Smooth muscle cell (in vitro differentiated cells): ENCODE measurements around the gene ANXA8. TPM values are rescaled to one million over a fixed set of nuclear protein-coding genes. Genes with fewer than 3 reads are reported as not detected.
A peak's percentile ranks its signal among the peaks of the same experiment; 100 is the strongest.
"Not testable (repeated sequence)": the region's sequence is repeated elsewhere in the genome, so short reads cannot be mapped to it uniquely, and the experiment has no call there.

ENCODE experiments used
- DNase-seq: peaks from one replicate; lab custom pipeline; 2025; ENCODE audit not compliant: unreplicated experiment; lab: John Stamatoyannopoulos, UW
- H2AFZ ChIP-seq: fragments of 200-600 bp; sonication (generic); 2 replicates; pipeline ENCODE4 v1.6.0; 2016; ENCODE audit warnings: antibody characterized with exemption, low read depth, mild to moderate bottlenecking
- H3F3A ChIP-seq: fragments of 200-600 bp; sonication (generic); 2 replicates; pipeline ENCODE4 v1.6.0; 2017; ENCODE audit warnings: antibody characterized with exemption, low read depth
- H3K27ac ChIP-seq: fragments of 200-600 bp; sonication (generic); 2 replicates; pipeline ENCODE4 v1.5.1; 2016; ENCODE audit warnings: low read depth, mild to moderate bottlenecking
- H3K27me3 ChIP-seq: fragments of 200-600 bp; sonication (generic); 2 replicates; pipeline ENCODE4 v1.6.1; 2016; ENCODE audit warnings: low read depth, mild to moderate bottlenecking
- H3K36me3 ChIP-seq: fragments of 200-600 bp; sonication (generic); 2 replicates; pipeline ENCODE4 v1.5.1; 2016; ENCODE audit warnings: low read depth
- H3K4me1 ChIP-seq: fragments of 200-600 bp; sonication (generic); 2 replicates; pipeline ENCODE4 v1.5.1; 2016; ENCODE audit warnings: low read depth
- H3K4me2 ChIP-seq: fragments of 200-600 bp; sonication (generic); 2 replicates; pipeline ENCODE4 v1.6.0; 2016; ENCODE audit warnings: mild to moderate bottlenecking
- H3K4me3 ChIP-seq: fragments of 200-600 bp; sonication (generic); 2 replicates; pipeline ENCODE4 v1.5.1; 2016; ENCODE audit warnings: mild to moderate bottlenecking
- H3K79me2 ChIP-seq: fragments of 200-600 bp; sonication (generic); 2 replicates; pipeline ENCODE4 v1.6.0; 2016; ENCODE audit warnings: low read depth, mild to moderate bottlenecking
- H3K9ac ChIP-seq: fragments of 200-600 bp; sonication (generic); 2 replicates; pipeline ENCODE4 v1.6.0; 2016; ENCODE audit warnings: low read depth
- H3K9me3 ChIP-seq: fragments of 200-600 bp; sonication (generic); replicated peaks from 2 replicates; pipeline ENCODE4 v1.5.1; 2016; ENCODE audit warnings: low read depth
- H4K20me1 ChIP-seq: fragments of 200-600 bp; sonication (generic); 2 replicates; pipeline ENCODE4 v1.6.0; 2016; ENCODE audit warnings: low read depth
- WGBS: methylation state at CpG from one replicate; pipeline ENCODE4 v1.1.7; 2016; ENCODE audit warnings: low lambda C conversion rate; 5-methylcytosine and 5-hydroxymethylcytosine counted together
- polyA plus RNA-seq: library from polyadenylated mRNA; unstranded; fragments of >200 nt; fragmentation: Nextera tagmentation; extraction: Ambion mirVana; gene quantifications from 2 replicates; pipeline ENCODE4 v1.2.1, GENCODE V29; 2016
- total RNA-seq: library from RNA; depleted of rRNA; stranded (reverse); fragments of >200 nt; gene quantifications from 2 replicates; pipeline ENCODE4 v1.2.3, GENCODE V29; 2014
- TF ChIP-seq, protein P1 (sequence below): fragments of 200-600 bp; sonication (generic); IDR thresholded peaks from 2 replicates; pipeline ENCODE4 v1.5.1; 2017; ENCODE audit warnings: borderline replicate concordance, mild to moderate bottlenecking, antibody characterized with exemption; ENCODE audit not compliant: insufficient read depth, poor library complexity, severe bottlenecking

The ANXA8 gene
- total and polyA plus RNA-seq, 2 experiments from 2014 or later = 17.1 to 55.1 TPM

DNA sequence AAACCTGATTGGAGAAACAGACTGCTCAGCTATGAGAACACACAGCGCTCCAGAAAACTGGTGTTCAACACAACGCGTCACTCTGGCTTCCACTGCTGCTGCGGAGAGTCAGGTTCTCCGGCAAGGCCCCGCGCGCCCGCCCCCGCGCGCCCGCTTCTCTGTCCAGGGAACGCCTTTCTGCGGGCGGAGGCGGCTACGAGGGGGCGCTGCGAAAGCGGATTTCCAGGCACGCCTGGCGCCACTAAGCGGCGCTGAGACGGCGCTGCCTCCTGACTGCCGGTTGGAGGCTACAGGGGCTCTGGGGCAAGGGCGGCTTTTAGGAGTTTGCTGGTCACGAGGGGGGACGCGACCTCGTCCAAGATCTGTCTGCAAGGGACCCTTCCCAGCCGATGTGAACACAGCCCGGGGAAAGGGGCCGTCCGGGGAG is 22.6 kb downstream of the ANXA8 start:
- peak overlapping the region; percentile 28 for H3K4me3 ChIP-seq
- WGBS = 4% methylated on average over 13 of the region's 37 CpGs
- not testable (repeated sequence) for H3K79me2 ChIP-seq, H3F3A ChIP-seq, DNase-seq, H3K9me3 ChIP-seq, H3K36me3 ChIP-seq, H2AFZ ChIP-seq, H4K20me1 ChIP-seq, H3K4me1 ChIP-seq, H3K27me3 ChIP-seq
- TF ChIP-seq, protein P1, sequence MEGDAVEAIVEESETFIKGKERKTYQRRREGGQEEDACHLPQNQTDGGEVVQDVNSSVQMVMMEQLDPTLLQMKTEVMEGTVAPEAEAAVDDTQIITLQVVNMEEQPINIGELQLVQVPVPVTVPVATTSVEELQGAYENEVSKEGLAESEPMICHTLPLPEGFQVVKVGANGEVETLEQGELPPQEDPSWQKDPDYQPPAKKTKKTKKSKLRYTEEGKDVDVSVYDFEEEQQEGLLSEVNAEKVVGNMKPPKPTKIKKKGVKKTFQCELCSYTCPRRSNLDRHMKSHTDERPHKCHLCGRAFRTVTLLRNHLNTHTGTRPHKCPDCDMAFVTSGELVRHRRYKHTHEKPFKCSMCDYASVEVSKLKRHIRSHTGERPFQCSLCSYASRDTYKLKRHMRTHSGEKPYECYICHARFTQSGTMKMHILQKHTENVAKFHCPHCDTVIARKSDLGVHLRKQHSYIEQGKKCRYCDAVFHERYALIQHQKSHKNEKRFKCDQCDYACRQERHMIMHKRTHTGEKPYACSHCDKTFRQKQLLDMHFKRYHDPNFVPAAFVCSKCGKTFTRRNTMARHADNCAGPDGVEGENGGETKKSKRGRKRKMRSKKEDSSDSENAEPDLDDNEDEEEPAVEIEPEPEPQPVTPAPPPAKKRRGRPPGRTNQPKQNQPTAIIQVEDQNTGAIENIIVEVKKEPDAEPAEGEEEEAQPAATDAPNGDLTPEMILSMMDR = peak; percentile 30
- peak overlapping the region; percentile 63 for H3K9ac ChIP-seq
- H3K4me2 ChIP-seq = peak overlapping the region; percentile 74
- peak overlapping the region; percentile 81 for H3K27ac ChIP-seq

DNA sequence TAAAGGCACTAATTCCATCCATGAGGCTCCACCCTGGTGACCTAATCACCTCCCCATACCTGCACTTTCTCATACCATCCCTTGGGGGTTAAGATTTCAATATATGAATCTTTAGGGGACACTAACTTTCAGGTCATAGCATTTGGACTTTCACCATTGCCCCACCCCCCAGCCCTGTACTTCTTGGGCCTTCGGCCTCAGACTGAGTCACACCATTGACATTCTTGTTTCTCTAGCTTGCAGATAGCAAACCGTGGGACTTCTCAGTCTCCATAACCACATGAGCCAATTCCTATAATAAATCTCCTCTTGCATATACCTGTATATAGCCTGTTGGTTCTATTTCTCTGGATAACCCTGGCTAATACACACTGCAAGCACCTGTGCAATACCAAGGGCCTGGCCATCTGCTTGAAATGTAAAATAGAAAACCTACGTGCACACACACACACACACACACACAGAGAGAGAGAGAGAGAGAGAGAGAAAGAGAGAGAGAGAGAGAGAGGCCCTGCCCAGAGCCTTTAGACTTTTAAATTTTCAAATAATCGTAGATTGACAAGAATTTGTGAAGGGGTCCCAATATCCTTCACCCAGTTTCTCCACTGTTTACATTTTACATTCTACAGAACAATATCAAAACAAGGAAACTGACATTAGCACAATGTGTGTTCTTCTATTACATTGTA is 25.3 kb downstream of the ANXA8 start:
- H2AFZ ChIP-seq = no peak overlapping the region
- no peaks in the 10 kb centered on the region for H4K20me1 ChIP-seq
- H3K36me3 ChIP-seq = no peaks in the 10 kb centered on the region
- no peaks in the 10 kb centered on the region for H3K9me3 ChIP-seq
- H3F3A ChIP-seq = no peaks in the 10 kb centered on the region
- H3K27ac ChIP-seq = peak overlapping the region; percentile 25
- H3K4me2 ChIP-seq = peak overlapping the region; percentile 47
- H3K79me2 ChIP-seq = no peaks in the 10 kb centered on the region
- no peak overlapping the region for H3K9ac ChIP-seq
- TF ChIP-seq, protein P1 = no peak
- H3K4me3 ChIP-seq = no peak overlapping the region
- 29% methylated on average over 4 of the region's 4 CpGs for WGBS
- no peaks in the 10 kb centered on the region for H3K4me1 ChIP-seq
- H3K27me3 ChIP-seq = no peaks in the 10 kb centered on the region
- DNase-seq = no peak

DNA sequence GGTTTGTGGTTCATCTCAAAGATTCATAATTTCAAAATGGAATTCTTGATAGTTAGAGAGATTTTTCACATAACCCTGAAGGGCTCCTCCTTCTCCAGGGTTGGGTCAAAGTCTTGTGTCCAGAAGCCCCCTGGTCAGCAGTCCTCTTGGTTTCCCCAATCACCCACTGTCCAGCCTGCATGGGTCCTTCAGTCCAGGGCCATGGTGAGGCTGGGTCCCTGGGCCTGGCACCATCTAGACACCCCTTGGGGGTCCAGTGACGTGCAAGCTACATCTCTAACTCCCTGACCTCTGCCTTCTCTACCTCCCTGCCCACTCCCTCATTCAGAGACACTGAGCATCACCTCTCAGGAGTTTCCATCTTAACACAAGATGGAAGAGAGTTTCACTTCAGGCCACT is 26.1 kb downstream of the ANXA8 start:
- H3K36me3 ChIP-seq = no peaks in the 10 kb centered on the region
- H2AFZ ChIP-seq = no peak overlapping the region
- DNase-seq = no peak
- no peak overlapping the region for H3K27ac ChIP-seq
- no peaks in the 10 kb centered on the region for H3K27me3 ChIP-seq
- H3K4me3 ChIP-seq = no peak overlapping the region
- no peaks in the 10 kb centered on the region for H4K20me1 ChIP-seq
- no peaks in the 10 kb centered on the region for H3K79me2 ChIP-seq
- no peaks in the 10 kb centered on the region for H3K4me1 ChIP-seq
- H3F3A ChIP-seq = no peaks in the 10 kb centered on the region
- peak overlapping the region; percentile 47 for H3K4me2 ChIP-seq
- WGBS = 100% methylated on average over 1 of the region's 1 CpG
- H3K9ac ChIP-seq = no peak overlapping the region
- TF ChIP-seq, protein P1 = no peak
- no peaks in the 10 kb centered on the region for H3K9me3 ChIP-seq

DNA sequence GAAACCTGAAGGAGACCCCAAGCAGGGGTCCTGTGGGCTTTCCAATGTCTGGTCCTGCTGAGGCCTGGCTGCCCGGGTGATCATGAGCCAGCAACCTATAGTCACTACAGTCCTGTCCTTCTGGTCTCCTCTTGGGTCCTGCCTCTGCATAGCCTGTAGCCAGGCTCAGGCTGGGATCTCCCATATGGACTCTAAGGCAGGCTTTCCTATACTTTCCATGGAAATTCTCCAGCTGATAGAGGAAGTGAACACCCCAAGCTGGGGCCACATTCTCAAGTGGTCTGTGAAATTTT is 26.4 kb downstream of the ANXA8 start:
- Histone ChIP-seq H3K36me3 (no peaks in the 10 kb centered on the region), H3K27me3 (no peaks in the 10 kb centered on the region), H3K4me3 (no peak overlapping the region), H3K79me2 (no peaks in the 10 kb centered on the region), H4K20me1 (no peaks in the 10 kb centered on the region), H3F3A (no peaks in the 10 kb centered on the region), H3K9me3 (no peaks in the 10 kb centered on the region), H3K9ac (no peak overlapping the region), H2AFZ (no peak overlapping the region), H3K27ac (no peak overlapping the region), H3K4me2 (no peak overlapping the region), H3K4me1 (no peaks in the 10 kb centered on the region)
- DNase-seq = no peak
- 100% methylated on average over 1 of the region's 1 CpG for WGBS
- TF ChIP-seq, protein P1 = no peak
